Endometrial microvascular endothelial cells (primary cell): Measurements from ENCODE around the gene EIF4H. TPM values are rescaled to one million over a fixed set of nuclear protein-coding genes. Genes with fewer than 3 reads are reported as not detected.

ENCODE experiments used
- in situ Hi-C: cut with HindIII; loops from 2 replicates; pipeline ENCODE4 v1.10.0; 2017; ENCODE audit warnings: low sequenced_read_pairs, low pct_unique_long_range_greater_than_20kb; ENCODE audit errors: inconsistent ontology term
- total RNA-seq: library from RNA; depleted of rRNA; stranded (reverse); fragments of >200 nt; gene quantifications from one replicate; pipeline ENCODE4 v1.2.3, GENCODE V29; 2015; ENCODE audit errors: inconsistent ontology term

The EIF4H gene
- total RNA-seq, 1 donor from 2014 or later: 394 TPM

DNA sequence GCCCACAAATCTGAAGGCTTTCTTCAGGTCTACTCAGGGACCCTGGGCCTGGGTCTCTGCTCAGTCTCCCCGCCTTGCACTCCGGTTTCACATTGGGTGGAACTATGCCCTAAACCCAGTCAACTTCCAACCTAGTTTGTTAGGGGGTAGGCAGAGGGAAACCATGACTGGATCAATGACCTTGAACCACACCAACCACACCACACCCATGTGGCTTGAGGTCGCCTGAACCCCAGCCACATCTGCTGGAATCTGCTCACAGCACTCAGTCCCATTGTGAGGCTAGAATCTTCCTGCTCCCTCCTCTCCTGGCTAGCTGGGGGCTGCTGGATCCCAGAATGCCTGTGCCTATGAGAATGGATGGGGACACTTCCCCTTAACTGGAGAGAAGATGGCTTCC is 62.1 kb downstream of the EIF4H start:
- in situ Hi-C loops: no loop called here

DNA sequence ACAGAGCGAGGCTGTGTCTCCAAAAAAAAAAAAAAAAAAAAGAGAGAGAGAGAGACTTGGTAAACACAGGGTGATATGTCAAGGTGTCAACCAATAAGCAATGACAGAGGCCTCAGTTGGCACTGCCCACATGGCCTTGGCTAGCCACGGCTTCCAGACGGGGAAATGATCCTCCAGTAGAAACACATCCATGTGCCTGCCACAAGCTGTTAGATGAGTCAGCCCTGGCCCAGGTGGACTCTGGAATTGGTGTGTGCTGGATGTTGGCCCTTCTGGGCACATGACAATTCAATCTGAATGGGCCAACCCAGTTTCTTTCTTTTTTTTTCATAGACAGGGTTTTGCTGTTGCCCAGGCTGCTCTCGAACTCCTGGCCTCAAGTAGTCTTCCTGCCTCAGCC is 66.3 kb downstream of the EIF4H start:
- in situ Hi-C loops: no loop called here

DNA sequence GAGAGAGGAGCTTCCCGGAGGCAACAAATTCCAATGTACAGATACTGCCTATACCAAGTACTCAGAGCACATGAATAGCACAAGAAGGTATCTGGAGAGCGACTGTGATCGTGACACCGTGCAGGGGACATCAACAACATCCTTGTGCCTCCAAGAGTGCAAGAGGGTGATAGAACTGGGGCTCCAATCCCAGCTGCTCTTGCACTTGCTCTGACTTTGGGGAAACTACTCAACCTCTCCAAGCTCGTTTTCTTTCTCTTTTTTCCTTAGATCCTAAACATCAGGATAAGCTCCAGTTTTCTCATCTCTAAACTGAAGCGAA is 67.9 kb downstream of the EIF4H start:
- in situ Hi-C loops: no loop called here

DNA sequence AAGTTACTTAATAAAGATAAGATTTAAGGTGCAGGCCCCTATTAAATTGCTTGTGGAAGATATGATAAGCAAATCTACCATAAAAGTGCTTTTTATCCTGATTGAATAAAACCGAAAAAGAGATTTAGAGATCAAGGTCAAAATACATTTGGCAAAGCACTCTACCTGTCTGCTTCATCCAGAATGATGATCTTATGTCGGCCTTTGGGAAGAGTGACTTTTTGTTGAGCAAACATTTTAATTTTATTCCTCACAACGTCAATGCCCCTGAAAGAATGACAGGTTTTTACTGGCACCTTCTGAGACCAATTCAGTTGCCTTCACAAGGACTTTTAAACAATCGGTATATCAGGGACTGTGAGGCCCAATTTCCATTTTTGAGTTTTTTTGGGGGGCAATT is 72.3 kb downstream of the EIF4H start:
- in situ Hi-C loops: no loop called here

Other genes with a start within 250 kb of the EIF4H start
- not detected for gene ELN, start 146.2 kb upstream of the EIF4H start, total RNA-seq
- gene LIMK1, start 90.6 kb upstream of the EIF4H start, total RNA-seq: 51.8 TPM
- gene LAT2, start 35.6 kb downstream of the EIF4H start, total RNA-seq: 0.56 TPM
- gene RFC2, start 80.0 kb downstream of the EIF4H start, total RNA-seq: 43.0 TPM
- gene CLIP2, start 115.1 kb downstream of the EIF4H start, total RNA-seq: 19.3 TPM